ENCODE results near the gene PRXL2B.
"Not testable (repeated sequence)": the region's sequence is repeated elsewhere in the genome, so short reads cannot be mapped to it uniquely, and the experiment has no call there.

PRXL2B gene

DNA sequence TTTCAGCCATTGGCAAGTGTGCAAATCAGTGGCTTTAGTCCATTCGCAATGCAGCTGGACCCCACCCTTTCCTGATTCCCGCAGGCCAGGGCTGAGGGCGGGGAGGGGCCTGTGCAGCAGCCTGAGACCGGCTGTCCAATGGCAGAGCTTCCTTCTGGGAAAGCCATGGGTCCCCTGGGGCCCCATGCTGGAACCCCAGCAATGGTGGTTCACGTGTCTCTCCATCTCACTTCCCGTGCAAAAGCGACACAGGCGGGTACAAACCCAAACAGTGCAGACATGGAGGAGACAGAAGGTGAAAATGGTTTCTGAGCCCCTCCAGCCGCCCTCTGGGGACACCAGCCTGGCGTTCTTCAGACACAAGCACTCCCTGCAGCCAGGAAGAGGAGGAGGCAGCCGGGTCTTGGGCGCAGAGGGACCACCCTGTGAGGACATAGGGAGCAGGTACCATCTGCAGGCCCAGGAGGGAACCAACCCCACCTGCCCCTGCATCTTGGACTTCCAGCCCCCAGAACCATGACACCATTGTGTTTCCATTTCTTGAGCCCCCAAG is 36.2 kb upstream of the PRXL2B start:
- DNase-seq (ENCODE audit: low read depth), result not testable (repeated sequence)

- DNase-seq (ENCODE audit: low read depth), result not testable (repeated sequence)
These were observed 35.0 kb upstream of the PRXL2B start for GRCh38 chr1:2551544-2551943.

DNA sequence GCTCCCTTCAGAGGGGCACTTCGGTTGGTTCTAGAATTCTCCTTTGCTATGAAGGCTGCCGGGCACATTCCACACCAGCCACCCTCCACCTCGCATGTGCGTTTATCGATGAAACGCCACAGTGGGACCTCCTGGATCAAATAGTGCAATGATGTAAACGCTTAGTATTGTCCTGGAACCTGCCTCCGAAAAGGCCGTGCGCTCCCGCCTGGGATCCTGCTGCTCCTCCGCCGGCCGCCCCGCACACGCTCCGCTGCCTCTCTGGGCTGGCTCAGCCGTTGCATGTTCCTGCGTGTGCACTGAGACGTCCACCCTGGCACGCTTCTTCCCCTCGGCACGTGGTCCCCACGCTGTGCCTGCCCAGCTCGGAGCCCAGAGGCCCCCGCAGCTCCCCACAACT is 34.4 kb upstream of the PRXL2B start:
- DNase-seq (ENCODE audit: low read depth), result no peak

DNA sequence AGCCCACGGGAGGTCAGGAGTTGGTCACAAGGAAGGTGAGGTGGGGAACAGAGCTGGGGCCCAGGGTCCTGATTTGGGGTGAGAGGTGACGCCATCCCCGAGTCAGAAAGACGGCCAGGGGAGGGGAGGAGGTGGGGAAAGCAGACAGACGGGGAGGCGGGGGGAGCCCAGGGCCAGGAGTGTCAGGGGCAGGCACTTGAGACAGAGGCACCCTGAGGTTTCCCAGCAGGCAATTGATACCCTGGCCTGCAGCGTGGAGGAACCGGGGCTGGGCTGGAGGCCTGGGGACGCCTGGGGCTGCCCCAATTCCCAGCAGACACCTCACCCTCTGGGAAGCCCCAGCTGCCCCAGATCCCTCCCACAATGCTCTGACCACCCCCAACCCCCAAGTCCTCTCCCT is 33.5 kb upstream of the PRXL2B start:
- not testable (repeated sequence) for DNase-seq (ENCODE audit: low read depth)

GRCh38 chr1:2553871-2554620 is 32.5 kb upstream of the PRXL2B start:
- no peak for DNase-seq (ENCODE audit: low read depth)

DNA sequence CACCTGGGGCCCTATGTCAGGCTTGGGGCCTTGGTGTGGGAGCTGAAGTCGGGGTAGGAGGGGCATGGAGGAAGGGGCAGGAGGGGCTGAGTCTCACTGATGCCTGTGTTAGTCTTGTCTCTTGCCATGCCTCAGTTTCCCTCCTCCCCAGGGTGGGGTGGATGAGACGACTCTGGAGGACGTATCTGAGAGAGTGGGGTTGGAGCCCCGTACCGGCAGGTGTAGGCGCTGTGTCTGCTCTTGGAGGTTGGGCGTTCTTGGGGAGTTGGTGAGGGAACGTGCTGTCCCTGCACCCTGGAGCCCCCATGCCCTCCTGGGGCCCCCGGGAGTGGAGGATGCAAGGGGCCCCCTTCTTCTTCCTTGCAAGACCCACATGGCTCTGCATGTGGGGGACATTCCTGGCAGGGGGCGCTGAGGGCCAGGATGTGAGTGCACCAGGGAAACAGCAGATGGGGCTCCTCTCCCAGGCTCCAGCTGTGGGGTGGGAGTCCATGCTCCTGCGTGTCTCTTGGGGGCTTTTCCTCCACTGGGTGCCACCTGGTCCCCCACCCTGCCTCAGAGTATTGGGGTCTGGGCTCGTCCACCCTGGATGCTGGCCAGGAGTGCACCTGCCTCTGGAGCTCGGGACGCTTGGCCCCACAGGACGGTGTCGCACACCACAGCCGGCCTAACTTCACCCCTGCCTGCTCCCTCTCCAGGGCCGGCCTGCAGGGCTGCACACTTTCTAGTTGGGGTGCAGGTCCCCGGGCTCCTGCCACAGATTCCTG is 31.8 kb upstream of the PRXL2B start:
- DNase-seq (ENCODE audit: low read depth), result no peak

GRCh38 chr1:2555634-2556276 is 30.8 kb upstream of the PRXL2B start:
- no peak for DNase-seq (ENCODE audit: low read depth)

- no peak for DNase-seq (ENCODE audit: low read depth)
These were observed 30.3 kb upstream of the PRXL2B start, which contains the start of gene TNFRSF14 for GRCh38 chr1:2556277-2556677. Gene TNFRSF14, plus strand, starts transcription at chr1:2556371. Its CDS starts 294 bp downstream, at chr1:2556665.

DNA sequence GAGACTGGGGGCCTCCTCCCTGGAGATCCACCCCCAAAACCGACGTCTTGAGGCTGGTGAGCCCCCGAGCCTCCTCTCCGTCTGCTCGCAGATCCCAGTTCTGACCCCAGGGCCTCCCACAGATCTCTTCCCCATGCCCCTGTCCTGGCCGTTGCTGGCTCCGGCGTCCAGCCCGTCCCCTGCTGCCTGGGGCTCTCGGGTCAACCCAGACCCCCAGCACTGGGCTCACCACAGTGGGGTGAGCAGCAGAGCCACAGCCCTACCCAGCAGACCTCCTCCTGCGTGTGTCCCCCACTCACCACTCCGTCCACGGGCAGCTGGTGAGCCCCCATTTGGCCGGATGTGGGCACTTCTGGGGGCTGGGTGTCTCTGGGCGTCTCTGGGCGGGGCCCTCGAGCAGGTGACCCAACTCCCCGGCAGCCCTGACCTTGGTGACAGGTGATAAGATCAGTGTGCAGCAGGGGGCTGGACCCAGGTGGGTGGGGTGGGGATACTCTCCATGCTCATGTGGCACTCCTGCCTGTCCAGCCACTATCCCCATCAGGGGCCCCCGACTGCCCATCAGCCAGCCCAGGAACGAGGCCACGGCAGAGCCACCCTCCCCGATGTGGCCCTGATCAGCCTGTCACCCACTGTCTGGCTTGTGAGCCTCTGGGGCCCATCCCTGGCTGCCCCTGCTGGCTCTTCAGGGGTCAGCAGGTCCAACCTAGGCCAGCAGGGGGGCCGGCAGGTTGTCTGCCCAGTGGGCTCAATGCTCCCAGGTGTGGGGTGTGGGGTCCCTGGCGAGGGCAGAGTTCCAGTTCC is 29.7 kb upstream of the PRXL2B start:
- no peak for DNase-seq (ENCODE audit: low read depth)

- no peak for DNase-seq (ENCODE audit: low read depth)
These were observed 28.8 kb upstream of the PRXL2B start for GRCh38 chr1:2557482-2558400.

DNA sequence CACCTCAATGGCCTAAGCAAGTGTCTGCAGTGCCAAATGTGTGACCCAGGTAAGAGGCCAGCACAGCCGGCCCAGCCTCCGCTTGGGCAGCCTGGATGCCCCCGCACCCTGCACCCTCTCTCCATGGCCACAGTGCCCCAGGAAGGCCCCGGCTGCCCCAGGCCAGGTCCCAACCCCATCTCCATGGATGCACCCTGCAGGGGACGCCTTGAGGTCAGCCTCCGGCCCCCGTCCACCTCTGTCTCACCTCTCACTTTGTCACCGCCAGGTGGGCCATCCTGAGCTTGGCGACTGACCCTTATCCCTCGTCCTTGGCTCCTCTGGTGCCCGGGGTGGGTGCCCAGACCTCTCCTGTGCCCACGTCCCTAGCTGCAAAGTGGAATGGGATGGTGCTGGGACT is 28.2 kb upstream of the PRXL2B start:
- no peak for DNase-seq (ENCODE audit: low read depth)

GRCh38 chr1:2558861-2559260 is 27.7 kb upstream of the PRXL2B start:
- no peak for DNase-seq (ENCODE audit: low read depth)

GRCh38 chr1:2559509-2560298 is 26.9 kb upstream of the PRXL2B start:
- DNase-seq (ENCODE audit: low read depth), result no peak

GRCh38 chr1:2560299-2561073 is 26.1 kb upstream of the PRXL2B start:
- DNase-seq (ENCODE audit: low read depth), result no peak

DNA sequence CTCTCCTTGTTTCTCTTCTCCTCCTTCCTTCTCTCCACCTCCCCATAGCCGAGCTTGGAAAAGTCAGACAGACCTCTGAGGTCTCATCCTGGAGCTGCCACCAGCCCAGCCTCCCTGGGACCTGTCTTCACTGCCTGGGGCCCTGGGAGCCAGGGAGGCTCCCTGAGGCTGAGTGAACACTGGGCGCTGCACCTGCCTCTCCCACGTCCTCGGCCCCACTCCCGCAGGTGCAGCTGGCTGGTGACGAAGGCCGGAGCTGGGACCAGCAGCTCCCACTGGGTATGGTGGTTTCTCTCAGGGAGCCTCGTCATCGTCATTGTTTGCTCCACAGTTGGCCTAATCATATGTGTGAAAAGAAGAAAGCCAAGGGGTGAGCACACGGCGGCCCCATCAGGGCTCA is 25.1 kb upstream of the PRXL2B start:
- no peak for DNase-seq (ENCODE audit: low read depth)

DNA sequence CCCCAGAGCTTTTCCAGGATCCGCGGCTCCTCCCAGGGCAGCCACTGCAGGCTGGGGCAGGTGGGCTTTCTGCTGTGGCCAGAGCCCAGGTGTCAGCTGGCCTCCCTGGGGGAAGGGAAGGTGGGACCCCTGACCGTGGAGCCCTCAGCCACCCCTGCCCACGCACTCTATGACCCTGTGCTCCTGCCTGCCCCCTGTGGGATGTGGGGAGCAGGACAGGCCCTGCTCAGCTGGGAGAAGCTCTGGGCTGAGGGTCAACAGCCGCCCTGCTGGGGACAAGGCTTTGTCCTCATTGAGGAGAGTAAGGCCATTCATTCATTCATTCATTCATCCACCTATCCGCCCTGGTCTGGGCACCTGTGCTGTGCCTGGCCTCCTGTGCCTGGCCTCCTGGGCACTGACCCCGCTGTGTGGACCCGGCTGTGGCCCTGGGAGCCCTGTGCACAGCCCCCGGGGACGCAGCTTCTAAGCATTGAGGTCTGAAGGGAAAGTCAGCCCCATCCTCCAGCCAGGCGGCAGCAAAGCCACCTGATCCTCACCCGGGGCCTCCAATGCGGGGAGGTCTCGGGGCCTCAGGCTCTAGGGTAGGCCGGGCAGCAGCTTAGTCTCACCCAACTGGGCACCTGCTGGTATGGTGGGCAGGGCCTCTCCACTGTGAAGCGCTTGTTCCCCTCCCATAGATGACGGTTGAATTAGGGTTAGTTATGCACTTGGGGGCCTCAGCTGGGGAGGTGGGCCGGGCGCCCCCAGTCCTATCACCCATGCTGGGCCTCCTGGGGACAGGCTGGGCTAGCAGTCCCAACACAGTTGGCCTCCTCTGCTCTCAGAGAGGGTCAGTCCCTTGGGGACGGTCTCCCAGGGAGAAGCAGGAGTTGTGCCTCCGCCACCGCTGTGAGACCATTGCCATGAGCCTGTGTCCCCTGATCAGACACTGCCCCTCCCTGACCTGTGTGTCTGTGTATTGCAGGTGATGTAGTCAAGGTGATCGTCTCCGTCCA is 24.4 kb upstream of the PRXL2B start:
- no peak for DNase-seq (ENCODE audit: low read depth)

- DNase-seq (ENCODE audit: low read depth), result no peak
These were observed 23.4 kb upstream of the PRXL2B start for GRCh38 chr1:2563205-2563604.
